ENCODE results near the gene PPFIA3. TPM values are rescaled to one million over a fixed set of nuclear protein-coding genes. Genes with fewer than 3 reads are reported as not detected.

Gene PPFIA3
- total and polyA plus RNA-seq, 4 donors, result 1.5 to 4.6 (median 2.4) TPM

DNA sequence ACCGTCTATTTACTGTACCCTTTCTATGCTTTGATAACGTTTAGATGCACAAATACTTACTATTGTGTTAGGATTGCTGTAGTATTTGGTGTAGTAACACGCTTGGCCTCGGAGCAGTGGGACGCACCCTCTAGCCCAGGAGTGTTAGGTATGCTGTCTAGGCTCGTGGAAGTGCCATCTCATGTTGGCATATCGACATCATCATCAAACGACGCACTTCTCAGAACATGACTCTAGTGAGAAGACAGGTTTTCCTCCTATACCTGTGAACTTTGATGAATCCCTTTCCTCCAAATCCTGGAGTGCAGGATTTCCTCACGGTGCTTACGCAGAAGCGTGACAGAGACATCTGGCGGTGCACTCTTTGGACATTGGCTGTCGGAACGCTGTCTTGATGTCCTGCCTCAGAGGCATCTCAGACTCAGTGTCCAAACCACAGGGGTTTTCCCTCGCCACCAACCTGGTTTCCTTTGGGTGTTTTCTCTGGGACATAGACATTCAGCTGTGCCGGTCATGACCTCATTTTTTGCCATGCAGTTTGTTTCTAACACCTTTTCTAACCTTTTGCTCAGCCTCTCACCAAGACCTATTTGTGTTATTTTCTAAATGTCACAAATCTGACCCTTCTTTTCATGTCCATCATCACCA lies 27.8 kb upstream of the PPFIA3 start:
- no peak for DNase-seq (ENCODE audit: low spot score)
- WGBS, result 94% methylated on average over 17 of the region's 17 CpGs
- Histone ChIP-seq H3K9me3 (ENCODE audit: control insufficient read depth in 4 of 4, low read length in 3 of 4) (no peaks in the 10 kb centered on the region), H3K9ac (ENCODE audit: low read depth in 1 of 2, low read length in 2 of 2) (no peak overlapping the region), H3K27ac (ENCODE audit: low read depth in 1 of 2, low read length in 2 of 2) (no peak overlapping the region), H3K4me1 (ENCODE audit: control insufficient read depth in 4 of 4, insufficient read depth in 4 of 4, low read length in 3 of 4) (peaks cover 4 to 13% (median 11%) of the 10 kb centered on the region in 4 donors), H3K27me3 (ENCODE audit: control insufficient read depth in 4 of 4, insufficient read depth in 4 of 4, low read length in 3 of 4) (no peaks in the 10 kb centered on the region), H3K4me3 (ENCODE audit: low read depth in 1 of 3, low read length in 3 of 3) (no peak overlapping the region), H3K36me3 (ENCODE audit: control insufficient read depth in 4 of 4, insufficient read depth in 3 of 4, low read depth in 1 of 4, low read length in 3 of 4) (peaks cover 17 to 54% (median 37%) of the 10 kb centered on the region in 4 donors)
- TF ChIP-seq, protein P1, sequence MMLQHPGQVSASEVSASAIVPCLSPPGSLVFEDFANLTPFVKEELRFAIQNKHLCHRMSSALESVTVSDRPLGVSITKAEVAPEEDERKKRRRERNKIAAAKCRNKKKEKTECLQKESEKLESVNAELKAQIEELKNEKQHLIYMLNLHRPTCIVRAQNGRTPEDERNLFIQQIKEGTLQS (IDR thresholded peaks at IDR 0.05), result no peak
- TF ChIP-seq NR2F2 (IDR thresholded peaks at IDR 0.05), result no peak
- TF ChIP-seq HNF4G (IDR thresholded peaks at IDR 0.05), result no peak
- TF ChIP-seq FOXA2 (IDR thresholded peaks at IDR 0.05), result no peak
- TF ChIP-seq RXRA (IDR thresholded peaks at IDR 0.05), result no peak
- TF ChIP-seq FOXA1 (IDR thresholded peaks at IDR 0.05), result no peak
- no peak for TF ChIP-seq RAD21 (IDR thresholded peaks at IDR 0.05)
- TF ChIP-seq GABPA (IDR thresholded peaks at IDR 0.05 in 1 of 2, conservative IDR thresholded peaks at IDR 0.05 in 1 of 2), result no peak
- TF ChIP-seq, protein P2, sequence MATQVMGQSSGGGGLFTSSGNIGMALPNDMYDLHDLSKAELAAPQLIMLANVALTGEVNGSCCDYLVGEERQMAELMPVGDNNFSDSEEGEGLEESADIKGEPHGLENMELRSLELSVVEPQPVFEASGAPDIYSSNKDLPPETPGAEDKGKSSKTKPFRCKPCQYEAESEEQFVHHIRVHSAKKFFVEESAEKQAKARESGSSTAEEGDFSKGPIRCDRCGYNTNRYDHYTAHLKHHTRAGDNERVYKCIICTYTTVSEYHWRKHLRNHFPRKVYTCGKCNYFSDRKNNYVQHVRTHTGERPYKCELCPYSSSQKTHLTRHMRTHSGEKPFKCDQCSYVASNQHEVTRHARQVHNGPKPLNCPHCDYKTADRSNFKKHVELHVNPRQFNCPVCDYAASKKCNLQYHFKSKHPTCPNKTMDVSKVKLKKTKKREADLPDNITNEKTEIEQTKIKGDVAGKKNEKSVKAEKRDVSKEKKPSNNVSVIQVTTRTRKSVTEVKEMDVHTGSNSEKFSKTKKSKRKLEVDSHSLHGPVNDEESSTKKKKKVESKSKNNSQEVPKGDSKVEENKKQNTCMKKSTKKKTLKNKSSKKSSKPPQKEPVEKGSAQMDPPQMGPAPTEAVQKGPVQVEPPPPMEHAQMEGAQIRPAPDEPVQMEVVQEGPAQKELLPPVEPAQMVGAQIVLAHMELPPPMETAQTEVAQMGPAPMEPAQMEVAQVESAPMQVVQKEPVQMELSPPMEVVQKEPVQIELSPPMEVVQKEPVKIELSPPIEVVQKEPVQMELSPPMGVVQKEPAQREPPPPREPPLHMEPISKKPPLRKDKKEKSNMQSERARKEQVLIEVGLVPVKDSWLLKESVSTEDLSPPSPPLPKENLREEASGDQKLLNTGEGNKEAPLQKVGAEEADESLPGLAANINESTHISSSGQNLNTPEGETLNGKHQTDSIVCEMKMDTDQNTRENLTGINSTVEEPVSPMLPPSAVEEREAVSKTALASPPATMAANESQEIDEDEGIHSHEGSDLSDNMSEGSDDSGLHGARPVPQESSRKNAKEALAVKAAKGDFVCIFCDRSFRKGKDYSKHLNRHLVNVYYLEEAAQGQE (IDR thresholded peaks at IDR 0.05), result no peak
- TF ChIP-seq HNF4A (conservative IDR thresholded peaks at IDR 0.05), result no peak
- TF ChIP-seq, protein P3, sequence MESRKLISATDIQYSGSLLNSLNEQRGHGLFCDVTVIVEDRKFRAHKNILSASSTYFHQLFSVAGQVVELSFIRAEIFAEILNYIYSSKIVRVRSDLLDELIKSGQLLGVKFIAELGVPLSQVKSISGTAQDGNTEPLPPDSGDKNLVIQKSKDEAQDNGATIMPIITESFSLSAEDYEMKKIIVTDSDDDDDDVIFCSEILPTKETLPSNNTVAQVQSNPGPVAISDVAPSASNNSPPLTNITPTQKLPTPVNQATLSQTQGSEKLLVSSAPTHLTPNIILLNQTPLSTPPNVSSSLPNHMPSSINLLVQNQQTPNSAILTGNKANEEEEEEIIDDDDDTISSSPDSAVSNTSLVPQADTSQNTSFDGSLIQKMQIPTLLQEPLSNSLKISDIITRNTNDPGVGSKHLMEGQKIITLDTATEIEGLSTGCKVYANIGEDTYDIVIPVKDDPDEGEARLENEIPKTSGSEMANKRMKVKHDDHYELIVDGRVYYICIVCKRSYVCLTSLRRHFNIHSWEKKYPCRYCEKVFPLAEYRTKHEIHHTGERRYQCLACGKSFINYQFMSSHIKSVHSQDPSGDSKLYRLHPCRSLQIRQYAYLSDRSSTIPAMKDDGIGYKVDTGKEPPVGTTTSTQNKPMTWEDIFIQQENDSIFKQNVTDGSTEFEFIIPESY (IDR thresholded peaks at IDR 0.05), result no peak
- TF ChIP-seq EGR1 (IDR thresholded peaks at IDR 0.05; ENCODE audit: low read depth in 2 of 2), result no peak
- no peak for TF ChIP-seq SP1 (IDR thresholded peaks at IDR 0.05)
- TF ChIP-seq YY1 (IDR thresholded peaks at IDR 0.05), result no peak
- no peak for TF ChIP-seq JUND (IDR thresholded peaks at IDR 0.05)
- TF ChIP-seq, protein P4, sequence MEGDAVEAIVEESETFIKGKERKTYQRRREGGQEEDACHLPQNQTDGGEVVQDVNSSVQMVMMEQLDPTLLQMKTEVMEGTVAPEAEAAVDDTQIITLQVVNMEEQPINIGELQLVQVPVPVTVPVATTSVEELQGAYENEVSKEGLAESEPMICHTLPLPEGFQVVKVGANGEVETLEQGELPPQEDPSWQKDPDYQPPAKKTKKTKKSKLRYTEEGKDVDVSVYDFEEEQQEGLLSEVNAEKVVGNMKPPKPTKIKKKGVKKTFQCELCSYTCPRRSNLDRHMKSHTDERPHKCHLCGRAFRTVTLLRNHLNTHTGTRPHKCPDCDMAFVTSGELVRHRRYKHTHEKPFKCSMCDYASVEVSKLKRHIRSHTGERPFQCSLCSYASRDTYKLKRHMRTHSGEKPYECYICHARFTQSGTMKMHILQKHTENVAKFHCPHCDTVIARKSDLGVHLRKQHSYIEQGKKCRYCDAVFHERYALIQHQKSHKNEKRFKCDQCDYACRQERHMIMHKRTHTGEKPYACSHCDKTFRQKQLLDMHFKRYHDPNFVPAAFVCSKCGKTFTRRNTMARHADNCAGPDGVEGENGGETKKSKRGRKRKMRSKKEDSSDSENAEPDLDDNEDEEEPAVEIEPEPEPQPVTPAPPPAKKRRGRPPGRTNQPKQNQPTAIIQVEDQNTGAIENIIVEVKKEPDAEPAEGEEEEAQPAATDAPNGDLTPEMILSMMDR (IDR thresholded peaks at IDR 0.05; ENCODE audit: low read depth, low read length, missing input control), result no peak
- TF ChIP-seq, protein P5, sequence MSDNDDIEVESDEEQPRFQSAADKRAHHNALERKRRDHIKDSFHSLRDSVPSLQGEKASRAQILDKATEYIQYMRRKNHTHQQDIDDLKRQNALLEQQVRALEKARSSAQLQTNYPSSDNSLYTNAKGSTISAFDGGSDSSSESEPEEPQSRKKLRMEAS (IDR thresholded peaks at IDR 0.05), result no peak
- TF ChIP-seq TAF1 (conservative IDR thresholded peaks at IDR 0.05), result no peak

Data from liver (tissue), 9 donors.